Esophagus (tissue), 2 donors: Measurements from ENCODE around the gene RPL13. TPM values are rescaled to one million over a fixed set of nuclear protein-coding genes. Genes with fewer than 3 reads are reported as not detected.
A peak's percentile ranks its signal among the peaks of the same experiment; 100 is the strongest.
"Not testable (repeated sequence)": the region's sequence is repeated elsewhere in the genome, so short reads cannot be mapped to it uniquely, and the experiment has no call there.

ENCODE experiments used
- H3K27ac ChIP-seq, 2 donors: one replicate each; pipeline ENCODE4 v1.5.1; 2013; ENCODE audit warnings: low read depth in 2 of 2, mild to moderate bottlenecking in 2 of 2, inconsistent platforms in 1 of 2, low read length in 1 of 2, moderate library complexity in 1 of 2
- H3K27me3 ChIP-seq, 2 donors: one replicate each; pipeline ENCODE4 v1.6.1; 2013; ENCODE audit warnings: low read length in 2 of 2, control low read depth in 1 of 2, mild to moderate bottlenecking in 1 of 2; ENCODE audit not compliant: insufficient read depth in 2 of 2, control insufficient read depth in 1 of 2
- H3K36me3 ChIP-seq, 2 donors: one replicate each; pipeline ENCODE4 v1.6.1; 2013; ENCODE audit warnings: low read length in 1 of 2; ENCODE audit not compliant: control insufficient read depth in 2 of 2, insufficient read depth in 2 of 2
- H3K4me1 ChIP-seq, 2 donors: one replicate each; pipeline ENCODE4 v1.6.1; 2013; ENCODE audit warnings: low read length in 1 of 2; ENCODE audit not compliant: control insufficient read depth in 2 of 2, insufficient read depth in 2 of 2
- H3K4me3 ChIP-seq, 2 donors: one replicate each; pipeline ENCODE4 v1.5.1; 2013; ENCODE audit warnings: low read length in 2 of 2, mild to moderate bottlenecking in 2 of 2, low read depth in 1 of 2, moderate library complexity in 1 of 2
- H3K9me3 ChIP-seq, 2 donors: one replicate each; pipeline ENCODE4 v1.6.1; 2013; ENCODE audit warnings: mild to moderate bottlenecking in 2 of 2, low read depth in 1 of 2, low read length in 1 of 2, moderate library complexity in 1 of 2; ENCODE audit not compliant: control insufficient read depth in 2 of 2, insufficient read depth in 1 of 2
- WGBS, 2 donors: extraction: QIAGEN DNeasy Blood & Tissue Kit; methylation state at CpG; one replicate each; pipeline ENCODE4 v1.1.7; 2013; 5-methylcytosine and 5-hydroxymethylcytosine counted together
- polyA plus RNA-seq, 2 donors: library from polyadenylated mRNA; stranded (reverse); fragments of 200-250 nt; gene quantifications; one replicate each; pipeline ENCODE4 v1.2.3, GENCODE V29; 2013
- donor health status: healthy with polysubstance abuse.
- donor health status: Bipolar disorder and iron deficiency.

Gene RPL13
- polyA plus RNA-seq, 2 donors = 4,316 to 5,851 TPM

- no peak overlapping the region for H3K4me3 ChIP-seq
- 69 to 77% methylated on average over 23 of the region's 23 CpGs for WGBS, 2 donors
- H3K27me3 ChIP-seq = no peaks in the 10 kb centered on the region
- H3K4me1 ChIP-seq = peaks cover 0 to 24% of the 10 kb centered on the region in 2 donors
- H3K36me3 ChIP-seq = peaks cover 0 to 3% of the 10 kb centered on the region in 2 donors
- no peaks in the 10 kb centered on the region for H3K9me3 ChIP-seq
- H3K27ac ChIP-seq = no peak overlapping the region
Observed at GRCh38 chr16:89569506-89570341, 9.2 kb downstream of the RPL13 start.

GRCh38 chr16:89570342-89570923 lies 10.0 kb downstream of the RPL13 start:
- Histone ChIP-seq H3K36me3 (peaks cover 0 to 2% of the 10 kb centered on the region in 2 donors), H3K4me1 (peaks cover 0 to 23% of the 10 kb centered on the region in 2 donors), H3K9me3 (no peaks in the 10 kb centered on the region), H3K27me3 (no peaks in the 10 kb centered on the region), H3K4me3 (no peak overlapping the region), H3K27ac (no peak overlapping the region)
- 74 to 78% methylated on average over 28 to 30 of the region's 30 CpGs for WGBS, 2 donors

GRCh38 chr16:89570983-89571598 lies 10.6 kb downstream of the RPL13 start:
- H3K4me3 ChIP-seq, H3K27me3 ChIP-seq, H3K27ac ChIP-seq, H3K9me3 ChIP-seq, H3K36me3 ChIP-seq: not testable (repeated sequence)
- peaks cover 4 to 20% of the 10 kb centered on the region in 2 donors for H3K4me1 ChIP-seq
- WGBS, 2 donors = 79 to 80% methylated on average over 20 to 36 of the region's 36 CpGs

DNA sequence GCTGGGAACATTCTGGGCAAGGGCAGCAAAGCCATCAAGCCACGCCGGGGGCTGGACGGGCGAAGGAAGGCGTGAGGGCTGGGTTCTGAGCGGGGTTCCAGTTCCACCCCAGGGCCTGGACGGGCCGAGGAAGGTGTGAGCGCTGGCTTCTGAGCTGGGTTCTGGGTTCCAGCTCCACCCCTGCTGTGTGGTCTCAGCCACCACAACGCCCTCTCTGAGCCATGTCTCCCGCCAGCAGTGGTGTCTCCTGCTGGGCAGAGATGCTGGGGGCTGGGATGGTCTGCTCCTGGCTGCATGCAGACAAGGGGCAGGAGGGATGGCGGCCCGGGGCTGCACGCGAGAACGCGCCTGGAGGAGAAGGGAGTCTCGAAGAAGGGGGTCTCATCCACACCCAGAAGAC lies 11.2 kb downstream of the RPL13 start:
- peaks cover 6 to 21% of the 10 kb centered on the region in 2 donors for H3K4me1 ChIP-seq
- H3K4me3 ChIP-seq = no peak overlapping the region
- H3K27me3 ChIP-seq = peaks cover 0 to 9% of the 10 kb centered on the region in 2 donors
- peaks cover 0 to 2% of the 10 kb centered on the region in 2 donors for H3K36me3 ChIP-seq
- peaks cover 0 to 3% of the 10 kb centered on the region in 2 donors for H3K9me3 ChIP-seq
- WGBS, 2 donors = 80 to 82% methylated on average over 18 of the region's 18 CpGs
- H3K27ac ChIP-seq = no peak overlapping the region

GRCh38 chr16:89572073-89572484 lies 11.6 kb downstream of the RPL13 start:
- Histone ChIP-seq H3K36me3 (peaks cover 0 to 2% of the 10 kb centered on the region in 2 donors), H3K27ac (no peak overlapping the region), H3K27me3 (peaks cover 0 to 9% of the 10 kb centered on the region in 2 donors), H3K9me3 (peaks cover 0 to 3% of the 10 kb centered on the region in 2 donors), H3K4me3 (no peak overlapping the region), H3K4me1 (peaks cover 6 to 21% of the 10 kb centered on the region in 2 donors)
- WGBS, 2 donors = 38 to 42% methylated on average over 14 of the region's 14 CpGs

DNA sequence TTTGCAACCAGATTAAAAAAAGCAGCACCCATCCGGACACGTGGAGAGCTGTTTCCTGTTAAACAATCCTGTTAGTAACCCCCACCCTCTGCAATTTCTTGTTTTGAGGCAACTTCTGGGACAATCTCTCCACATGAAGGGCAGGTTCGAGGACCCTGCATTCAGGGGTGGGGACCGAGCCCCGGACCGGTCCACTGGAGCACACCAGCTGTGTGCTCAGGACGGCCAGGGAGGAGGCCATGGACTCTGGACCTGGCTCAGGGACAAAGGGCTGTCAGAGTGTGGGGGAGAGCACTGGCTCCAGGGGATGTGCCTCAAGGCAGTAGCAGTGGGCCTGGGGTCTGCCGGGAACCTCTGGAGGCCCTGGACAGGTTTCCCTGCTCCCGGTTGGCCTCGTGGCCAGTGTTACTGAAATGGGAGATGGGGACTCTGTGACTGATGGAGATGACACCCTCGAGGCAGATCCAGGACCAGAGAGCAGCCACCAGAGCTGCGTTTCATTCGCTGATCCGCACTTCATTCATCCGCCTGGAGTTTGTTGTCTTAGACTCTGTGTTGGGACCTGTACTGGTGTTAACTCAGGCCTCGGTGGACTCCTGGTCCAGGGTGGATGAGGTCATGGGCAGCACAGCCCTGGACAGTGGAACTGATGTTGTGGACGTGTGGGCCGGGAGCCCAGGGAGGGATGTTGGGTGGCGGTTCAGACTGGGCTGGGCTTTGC lies 12.2 kb downstream of the RPL13 start:
- Histone ChIP-seq H3K4me3 (no peak overlapping the region), H3K9me3 (peaks cover 0 to 3% of the 10 kb centered on the region in 2 donors), H3K36me3 (no peaks in the 10 kb centered on the region), H3K27ac (no peak overlapping the region), H3K4me1 (peaks cover 6 to 21% of the 10 kb centered on the region in 2 donors), H3K27me3 (peaks cover 0 to 9% of the 10 kb centered on the region in 2 donors)
- WGBS, 2 donors = 71 to 73% methylated on average over 19 of the region's 19 CpGs

DNA sequence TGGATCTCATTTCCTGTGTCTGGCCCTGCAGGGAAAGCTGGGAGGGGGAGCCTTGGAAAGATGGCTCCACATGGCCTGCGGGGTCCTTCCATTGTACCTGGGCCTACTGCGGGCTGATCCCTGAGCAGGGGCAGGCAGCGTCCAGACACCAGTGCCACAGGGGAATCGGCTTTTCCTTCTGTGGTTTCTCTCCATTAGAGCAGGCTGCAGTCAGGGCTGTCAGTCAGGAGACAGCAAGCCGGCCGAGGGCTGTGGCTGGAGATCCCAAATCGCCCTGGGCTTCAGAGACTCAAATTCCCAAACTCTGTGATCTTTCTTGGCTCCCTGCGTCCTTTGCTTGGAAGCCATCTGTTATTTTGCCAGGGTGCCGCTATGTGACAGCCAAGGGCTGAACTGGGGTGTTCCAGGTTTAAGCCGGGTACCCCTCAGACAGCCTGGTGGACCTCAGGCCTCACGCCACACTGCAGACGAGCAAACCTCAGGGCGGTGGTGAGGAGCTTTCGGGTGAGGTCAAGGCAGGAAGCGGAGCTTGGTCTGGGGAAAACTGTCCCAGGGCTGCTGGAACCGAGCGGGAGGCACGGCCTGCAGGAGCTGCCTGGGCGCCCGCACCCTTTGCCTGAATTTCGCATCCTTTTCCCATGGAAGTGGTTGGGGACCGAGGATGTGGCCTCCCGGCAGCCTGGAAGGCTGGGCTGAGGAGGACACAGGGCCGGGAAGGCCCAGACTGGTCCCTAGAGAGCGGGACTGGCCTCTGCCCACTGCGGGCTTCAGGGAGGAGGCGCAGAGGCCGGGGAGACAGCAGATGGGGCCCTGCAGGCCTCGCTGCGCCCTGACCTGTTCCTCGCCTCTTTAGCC lies 13.6 kb downstream of the RPL13 start:
- Histone ChIP-seq H3K27me3 (peaks cover 0 to 9% of the 10 kb centered on the region in 2 donors), H3K4me3 (no peak overlapping the region), H3K36me3 (no peaks in the 10 kb centered on the region), H3K9me3 (peaks cover 0 to 3% of the 10 kb centered on the region in 2 donors), H3K27ac (no peak overlapping the region), H3K4me1 (peaks cover 6 to 21% of the 10 kb centered on the region in 2 donors)
- 71 to 72% methylated on average over 31 of the region's 31 CpGs for WGBS, 2 donors

DNA sequence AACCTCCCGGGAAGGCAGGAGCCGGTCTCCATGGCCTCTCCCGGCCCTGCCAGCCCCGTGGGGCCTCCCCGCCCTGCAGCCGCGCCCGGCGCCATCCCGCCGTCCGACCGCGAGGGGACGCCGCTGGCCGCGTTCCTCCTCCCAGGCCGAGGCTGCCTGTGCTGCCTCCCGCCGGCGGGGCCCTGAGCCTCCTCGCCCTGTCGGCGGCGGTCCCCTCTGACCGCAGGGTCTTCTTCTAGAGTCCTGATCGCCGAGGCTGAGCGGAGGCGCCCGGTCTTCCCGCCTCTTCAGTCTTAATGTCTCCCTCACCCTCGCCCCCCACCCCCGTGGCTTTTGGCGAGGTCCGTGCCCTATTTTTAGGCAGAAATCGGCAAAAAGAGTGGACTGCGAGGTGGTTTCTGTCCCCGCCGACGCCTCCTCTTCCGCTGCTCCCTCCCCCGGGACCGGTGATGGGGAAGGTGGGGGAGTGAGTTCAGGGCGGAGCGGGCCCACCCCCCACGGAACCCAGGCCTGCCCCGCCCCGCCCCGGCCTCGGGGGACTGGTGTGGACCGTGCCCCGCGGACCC lies 14.3 kb downstream of the RPL13 start:
- H3K27me3 ChIP-seq = peaks cover 0 to 9% of the 10 kb centered on the region in 2 donors
- H3K4me1 ChIP-seq = peaks cover 6 to 21% of the 10 kb centered on the region in 2 donors
- H3K36me3 ChIP-seq = no peaks in the 10 kb centered on the region
- WGBS, 2 donors = 3 to 5% methylated on average over 54 to 55 of the region's 55 CpGs
- peak overlapping the region in 1 of 2 donors; percentile 50 for H3K4me3 ChIP-seq
- H3K9me3 ChIP-seq = peaks cover 0 to 3% of the 10 kb centered on the region in 2 donors
- H3K27ac ChIP-seq = no peak overlapping the region
